Measurements from ENCODE around the gene CCDC86. TPM values are rescaled to one million over a fixed set of nuclear protein-coding genes. Genes with fewer than 3 reads are reported as not detected.

Gene CCDC86
- total RNA-seq, 1 experiment from 2014 or later, result 53.5 TPM

DNA sequence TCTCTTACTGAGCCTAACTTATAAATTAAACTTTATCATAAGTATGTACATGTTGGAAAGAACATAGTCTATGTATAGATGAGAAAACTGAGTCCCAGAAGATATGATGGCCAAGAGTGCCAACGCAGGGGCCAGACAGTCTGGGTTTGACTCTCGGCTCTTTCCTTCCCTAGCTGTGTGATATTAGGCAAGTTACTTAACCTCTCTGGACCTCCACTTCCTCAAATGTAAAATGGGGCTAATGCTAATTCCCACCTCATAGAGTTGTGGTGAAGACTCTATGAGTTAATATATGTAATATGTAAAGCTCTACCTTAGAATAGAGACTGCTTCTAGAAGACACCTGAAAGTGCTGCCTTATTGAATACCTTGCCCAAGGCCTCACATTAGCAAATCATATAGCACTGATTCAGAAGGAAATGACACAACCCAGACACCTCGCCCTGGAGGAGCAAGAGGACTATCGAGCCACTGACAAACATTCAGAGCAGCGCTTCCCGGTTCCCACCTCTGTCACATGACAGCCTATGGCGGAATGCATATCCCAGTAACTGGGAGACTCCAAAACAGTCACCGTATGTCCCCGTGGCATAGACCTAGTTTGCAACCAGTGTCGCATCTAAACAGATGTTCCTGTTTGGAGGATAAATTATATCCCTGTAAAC lies 11.3 kb upstream of the CCDC86 start (continued):
- TF ChIP-seq, protein P1, sequence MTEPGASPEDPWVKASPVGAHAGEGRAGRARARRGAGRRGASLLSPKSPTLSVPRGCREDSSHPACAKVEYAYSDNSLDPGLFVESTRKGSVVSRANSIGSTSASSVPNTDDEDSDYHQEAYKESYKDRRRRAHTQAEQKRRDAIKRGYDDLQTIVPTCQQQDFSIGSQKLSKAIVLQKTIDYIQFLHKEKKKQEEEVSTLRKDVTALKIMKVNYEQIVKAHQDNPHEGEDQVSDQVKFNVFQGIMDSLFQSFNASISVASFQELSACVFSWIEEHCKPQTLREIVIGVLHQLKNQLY (CRISPR knock-in tag; IDR thresholded peaks at IDR 0.05), result no peak

DNA sequence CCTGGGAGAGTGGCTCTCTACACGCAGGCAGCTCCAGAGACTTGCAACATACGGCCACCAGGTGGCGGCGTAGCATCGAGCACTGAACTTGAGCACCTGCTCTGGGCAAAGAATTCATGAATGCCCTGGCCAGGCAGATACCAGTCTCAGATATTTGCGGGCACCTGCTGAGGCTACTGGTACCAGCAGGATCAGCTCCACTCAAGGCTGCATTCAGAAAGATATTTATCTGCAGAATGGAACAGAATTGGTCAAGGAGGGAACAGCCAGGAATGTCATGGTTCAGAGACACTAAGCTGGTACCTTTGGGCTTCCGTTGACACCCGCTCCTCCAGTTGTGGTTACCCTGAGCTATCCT lies 10.8 kb upstream of the CCDC86 start:
- Mint-ChIP-seq H3K27ac (no peak overlapping the region), H3K4me1 (no peaks in the 10 kb centered on the region), H3K9me3 (no peaks in the 10 kb centered on the region), H3K27me3 (ENCODE audit: low read depth) (peaks cover 11% of the 10 kb centered on the region), H3K36me3 (no peaks in the 10 kb centered on the region), H3K4me3 (peak overlapping the region; percentile 22; the same call in 1 of the 2 replicates)
- ATAC-seq (peak; percentile 95), DNase-seq (ENCODE audit: low spot score) (peak; percentile 83)
- CTCF ChIA-PET, result interaction anchor here (0.5 to 7.6 kb wide), 33 partner anchors 9 to 314 kb away, joined by 3 to 277 read pairs (median 5); partner anchors contain the start of genes PRPF19, PTGDR2, TMEM109 and ZP1
- POLR2A ChIA-PET, result interaction anchor here (0.8 kb wide), 1 partner anchor 56 kb away, joined by 3 read pairs; no protein-coding TSS in a partner anchor
- TF ChIP-seq, protein P2, sequence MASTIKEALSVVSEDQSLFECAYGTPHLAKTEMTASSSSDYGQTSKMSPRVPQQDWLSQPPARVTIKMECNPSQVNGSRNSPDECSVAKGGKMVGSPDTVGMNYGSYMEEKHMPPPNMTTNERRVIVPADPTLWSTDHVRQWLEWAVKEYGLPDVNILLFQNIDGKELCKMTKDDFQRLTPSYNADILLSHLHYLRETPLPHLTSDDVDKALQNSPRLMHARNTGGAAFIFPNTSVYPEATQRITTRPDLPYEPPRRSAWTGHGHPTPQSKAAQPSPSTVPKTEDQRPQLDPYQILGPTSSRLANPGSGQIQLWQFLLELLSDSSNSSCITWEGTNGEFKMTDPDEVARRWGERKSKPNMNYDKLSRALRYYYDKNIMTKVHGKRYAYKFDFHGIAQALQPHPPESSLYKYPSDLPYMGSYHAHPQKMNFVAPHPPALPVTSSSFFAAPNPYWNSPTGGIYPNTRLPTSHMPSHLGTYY (CRISPR knock-in tag; IDR thresholded peaks at IDR 0.05), result no peak
- TF ChIP-seq, protein P3, sequence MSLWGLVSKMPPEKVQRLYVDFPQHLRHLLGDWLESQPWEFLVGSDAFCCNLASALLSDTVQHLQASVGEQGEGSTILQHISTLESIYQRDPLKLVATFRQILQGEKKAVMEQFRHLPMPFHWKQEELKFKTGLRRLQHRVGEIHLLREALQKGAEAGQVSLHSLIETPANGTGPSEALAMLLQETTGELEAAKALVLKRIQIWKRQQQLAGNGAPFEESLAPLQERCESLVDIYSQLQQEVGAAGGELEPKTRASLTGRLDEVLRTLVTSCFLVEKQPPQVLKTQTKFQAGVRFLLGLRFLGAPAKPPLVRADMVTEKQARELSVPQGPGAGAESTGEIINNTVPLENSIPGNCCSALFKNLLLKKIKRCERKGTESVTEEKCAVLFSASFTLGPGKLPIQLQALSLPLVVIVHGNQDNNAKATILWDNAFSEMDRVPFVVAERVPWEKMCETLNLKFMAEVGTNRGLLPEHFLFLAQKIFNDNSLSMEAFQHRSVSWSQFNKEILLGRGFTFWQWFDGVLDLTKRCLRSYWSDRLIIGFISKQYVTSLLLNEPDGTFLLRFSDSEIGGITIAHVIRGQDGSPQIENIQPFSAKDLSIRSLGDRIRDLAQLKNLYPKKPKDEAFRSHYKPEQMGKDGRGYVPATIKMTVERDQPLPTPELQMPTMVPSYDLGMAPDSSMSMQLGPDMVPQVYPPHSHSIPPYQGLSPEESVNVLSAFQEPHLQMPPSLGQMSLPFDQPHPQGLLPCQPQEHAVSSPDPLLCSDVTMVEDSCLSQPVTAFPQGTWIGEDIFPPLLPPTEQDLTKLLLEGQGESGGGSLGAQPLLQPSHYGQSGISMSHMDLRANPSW (CRISPR knock-in tag; conservative IDR thresholded peaks at IDR 0.05; ENCODE audit: low read depth), result no peak
- TF ChIP-seq, protein P4, sequence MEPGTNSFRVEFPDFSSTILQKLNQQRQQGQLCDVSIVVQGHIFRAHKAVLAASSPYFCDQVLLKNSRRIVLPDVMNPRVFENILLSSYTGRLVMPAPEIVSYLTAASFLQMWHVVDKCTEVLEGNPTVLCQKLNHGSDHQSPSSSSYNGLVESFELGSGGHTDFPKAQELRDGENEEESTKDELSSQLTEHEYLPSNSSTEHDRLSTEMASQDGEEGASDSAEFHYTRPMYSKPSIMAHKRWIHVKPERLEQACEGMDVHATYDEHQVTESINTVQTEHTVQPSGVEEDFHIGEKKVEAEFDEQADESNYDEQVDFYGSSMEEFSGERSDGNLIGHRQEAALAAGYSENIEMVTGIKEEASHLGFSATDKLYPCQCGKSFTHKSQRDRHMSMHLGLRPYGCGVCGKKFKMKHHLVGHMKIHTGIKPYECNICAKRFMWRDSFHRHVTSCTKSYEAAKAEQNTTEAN (CRISPR knock-in tag; IDR thresholded peaks at IDR 0.05), result no peak
- TF ChIP-seq, protein P5, sequence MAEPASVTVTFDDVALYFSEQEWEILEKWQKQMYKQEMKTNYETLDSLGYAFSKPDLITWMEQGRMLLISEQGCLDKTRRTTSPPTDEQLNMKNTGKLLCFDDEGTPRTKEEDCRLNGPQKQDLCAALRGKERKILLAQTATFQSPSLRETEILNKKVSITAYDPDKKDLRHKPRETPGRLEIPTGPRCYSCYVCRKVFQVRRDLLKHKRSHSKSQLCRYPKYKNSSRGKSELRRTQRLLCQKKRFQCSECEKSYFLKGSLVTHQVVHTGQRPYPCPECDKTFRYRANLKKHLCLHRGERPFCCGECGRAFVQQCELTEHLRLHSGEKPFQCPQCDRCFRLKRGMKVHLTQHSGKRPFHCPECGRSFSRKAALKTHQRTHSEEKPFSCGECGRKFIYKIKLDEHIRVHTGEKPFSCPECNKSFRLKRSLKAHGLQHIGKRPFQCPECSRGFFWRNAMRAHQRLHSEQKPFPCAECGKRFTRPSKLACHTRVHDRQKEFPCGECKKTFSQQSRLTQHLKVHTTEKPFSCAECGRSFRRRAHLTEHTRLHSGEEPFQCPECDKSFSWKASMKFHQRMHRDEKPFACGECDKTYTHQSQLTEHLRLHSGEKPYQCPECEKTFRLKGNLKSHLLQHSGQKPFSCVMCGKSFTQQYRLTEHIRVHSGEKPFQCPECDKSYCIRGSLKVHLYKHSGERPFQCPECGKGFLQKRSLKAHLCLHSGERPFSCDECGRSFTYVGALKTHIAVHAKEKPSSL (CRISPR knock-in tag; conservative IDR thresholded peaks at IDR 0.05), result no peak
- TF ChIP-seq, protein P6, sequence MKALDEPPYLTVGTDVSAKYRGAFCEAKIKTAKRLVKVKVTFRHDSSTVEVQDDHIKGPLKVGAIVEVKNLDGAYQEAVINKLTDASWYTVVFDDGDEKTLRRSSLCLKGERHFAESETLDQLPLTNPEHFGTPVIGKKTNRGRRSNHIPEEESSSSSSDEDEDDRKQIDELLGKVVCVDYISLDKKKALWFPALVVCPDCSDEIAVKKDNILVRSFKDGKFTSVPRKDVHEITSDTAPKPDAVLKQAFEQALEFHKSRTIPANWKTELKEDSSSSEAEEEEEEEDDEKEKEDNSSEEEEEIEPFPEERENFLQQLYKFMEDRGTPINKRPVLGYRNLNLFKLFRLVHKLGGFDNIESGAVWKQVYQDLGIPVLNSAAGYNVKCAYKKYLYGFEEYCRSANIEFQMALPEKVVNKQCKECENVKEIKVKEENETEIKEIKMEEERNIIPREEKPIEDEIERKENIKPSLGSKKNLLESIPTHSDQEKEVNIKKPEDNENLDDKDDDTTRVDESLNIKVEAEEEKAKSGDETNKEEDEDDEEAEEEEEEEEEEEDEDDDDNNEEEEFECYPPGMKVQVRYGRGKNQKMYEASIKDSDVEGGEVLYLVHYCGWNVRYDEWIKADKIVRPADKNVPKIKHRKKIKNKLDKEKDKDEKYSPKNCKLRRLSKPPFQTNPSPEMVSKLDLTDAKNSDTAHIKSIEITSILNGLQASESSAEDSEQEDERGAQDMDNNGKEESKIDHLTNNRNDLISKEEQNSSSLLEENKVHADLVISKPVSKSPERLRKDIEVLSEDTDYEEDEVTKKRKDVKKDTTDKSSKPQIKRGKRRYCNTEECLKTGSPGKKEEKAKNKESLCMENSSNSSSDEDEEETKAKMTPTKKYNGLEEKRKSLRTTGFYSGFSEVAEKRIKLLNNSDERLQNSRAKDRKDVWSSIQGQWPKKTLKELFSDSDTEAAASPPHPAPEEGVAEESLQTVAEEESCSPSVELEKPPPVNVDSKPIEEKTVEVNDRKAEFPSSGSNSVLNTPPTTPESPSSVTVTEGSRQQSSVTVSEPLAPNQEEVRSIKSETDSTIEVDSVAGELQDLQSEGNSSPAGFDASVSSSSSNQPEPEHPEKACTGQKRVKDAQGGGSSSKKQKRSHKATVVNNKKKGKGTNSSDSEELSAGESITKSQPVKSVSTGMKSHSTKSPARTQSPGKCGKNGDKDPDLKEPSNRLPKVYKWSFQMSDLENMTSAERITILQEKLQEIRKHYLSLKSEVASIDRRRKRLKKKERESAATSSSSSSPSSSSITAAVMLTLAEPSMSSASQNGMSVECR (CRISPR knock-in tag; IDR thresholded peaks at IDR 0.05; ENCODE audit: borderline replicate concordance), result no peak
- TF ChIP-seq, protein P7, sequence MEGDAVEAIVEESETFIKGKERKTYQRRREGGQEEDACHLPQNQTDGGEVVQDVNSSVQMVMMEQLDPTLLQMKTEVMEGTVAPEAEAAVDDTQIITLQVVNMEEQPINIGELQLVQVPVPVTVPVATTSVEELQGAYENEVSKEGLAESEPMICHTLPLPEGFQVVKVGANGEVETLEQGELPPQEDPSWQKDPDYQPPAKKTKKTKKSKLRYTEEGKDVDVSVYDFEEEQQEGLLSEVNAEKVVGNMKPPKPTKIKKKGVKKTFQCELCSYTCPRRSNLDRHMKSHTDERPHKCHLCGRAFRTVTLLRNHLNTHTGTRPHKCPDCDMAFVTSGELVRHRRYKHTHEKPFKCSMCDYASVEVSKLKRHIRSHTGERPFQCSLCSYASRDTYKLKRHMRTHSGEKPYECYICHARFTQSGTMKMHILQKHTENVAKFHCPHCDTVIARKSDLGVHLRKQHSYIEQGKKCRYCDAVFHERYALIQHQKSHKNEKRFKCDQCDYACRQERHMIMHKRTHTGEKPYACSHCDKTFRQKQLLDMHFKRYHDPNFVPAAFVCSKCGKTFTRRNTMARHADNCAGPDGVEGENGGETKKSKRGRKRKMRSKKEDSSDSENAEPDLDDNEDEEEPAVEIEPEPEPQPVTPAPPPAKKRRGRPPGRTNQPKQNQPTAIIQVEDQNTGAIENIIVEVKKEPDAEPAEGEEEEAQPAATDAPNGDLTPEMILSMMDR (IDR thresholded peaks at IDR 0.05), result peak; percentile 90
- TF ChIP-seq, protein P8, sequence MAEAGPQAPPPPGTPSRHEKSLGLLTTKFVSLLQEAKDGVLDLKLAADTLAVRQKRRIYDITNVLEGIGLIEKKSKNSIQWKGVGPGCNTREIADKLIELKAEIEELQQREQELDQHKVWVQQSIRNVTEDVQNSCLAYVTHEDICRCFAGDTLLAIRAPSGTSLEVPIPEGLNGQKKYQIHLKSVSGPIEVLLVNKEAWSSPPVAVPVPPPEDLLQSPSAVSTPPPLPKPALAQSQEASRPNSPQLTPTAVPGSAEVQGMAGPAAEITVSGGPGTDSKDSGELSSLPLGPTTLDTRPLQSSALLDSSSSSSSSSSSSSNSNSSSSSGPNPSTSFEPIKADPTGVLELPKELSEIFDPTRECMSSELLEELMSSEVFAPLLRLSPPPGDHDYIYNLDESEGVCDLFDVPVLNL (CRISPR knock-in tag; IDR thresholded peaks at IDR 0.05; ENCODE audit: borderline replicate concordance, low read depth), result no peak
- no peak for TF ChIP-seq ZNF138 (CRISPR knock-in tag; conservative IDR thresholded peaks at IDR 0.05)
